ENCODE measurements around the gene SPATA19.

Gene SPATA19

DNA sequence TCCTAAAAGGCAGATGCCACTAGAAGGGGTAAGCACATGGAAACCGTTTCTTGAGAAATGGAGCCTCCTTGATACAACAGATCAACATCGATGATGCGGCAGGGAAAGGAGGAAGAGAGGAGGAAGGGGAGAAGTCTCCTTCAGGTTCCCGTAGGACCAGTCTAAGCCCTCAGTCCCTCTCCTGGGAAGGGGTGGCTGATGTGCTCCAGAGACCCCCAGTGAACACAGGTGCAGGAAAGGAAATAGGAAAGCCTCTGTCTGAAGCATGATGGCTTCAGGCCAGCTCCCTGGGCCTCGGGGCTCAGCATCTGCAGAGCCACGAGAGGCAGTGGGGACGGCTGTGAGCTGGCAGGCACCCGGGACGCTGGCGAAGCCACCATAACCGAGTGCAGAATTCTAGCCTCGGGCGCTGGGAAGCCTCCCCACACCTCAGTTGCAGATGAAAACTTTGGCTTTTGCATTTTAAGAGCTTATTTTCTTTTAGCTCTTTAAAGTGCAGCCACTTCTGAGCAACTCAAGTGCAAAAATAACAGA lies 1.8 kb downstream of the SPATA19 start:
- Histone ChIP-seq H3K9me3 (ENCODE audit: low read length) (no peaks in the 10 kb centered on the region), H3K4me2 (ENCODE audit: low read length) (no peak overlapping the region), H4K20me1 (ENCODE audit: insufficient read depth, low read length) (no peaks in the 10 kb centered on the region), H3K9ac (ENCODE audit: low read length) (no peak overlapping the region), H3K4me1 (ENCODE audit: insufficient read depth, low read length, severe bottlenecking) (no peaks in the 10 kb centered on the region), H3K9me2 (ENCODE audit: low read depth, low read length) (no peaks in the 10 kb centered on the region), H3K4me3 (ENCODE audit: low read depth, low read length, poor library complexity, severe bottlenecking) (no peak overlapping the region), H3K27ac (ENCODE audit: low read depth, low read length, poor library complexity, severe bottlenecking) (no peak overlapping the region), H3F3A (ENCODE audit: insufficient read depth, low read length) (no peaks in the 10 kb centered on the region), H3K27me3 (ENCODE audit: insufficient read depth, low read length) (no peaks in the 10 kb centered on the region), H3K36me3 (ENCODE audit: insufficient read depth, low read length) (no peaks in the 10 kb centered on the region), H3K79me2 (ENCODE audit: insufficient read depth, low read length) (no peaks in the 10 kb centered on the region), H2AFZ (ENCODE audit: low read length) (no peak overlapping the region)
- TF ChIP-seq, protein P1, sequence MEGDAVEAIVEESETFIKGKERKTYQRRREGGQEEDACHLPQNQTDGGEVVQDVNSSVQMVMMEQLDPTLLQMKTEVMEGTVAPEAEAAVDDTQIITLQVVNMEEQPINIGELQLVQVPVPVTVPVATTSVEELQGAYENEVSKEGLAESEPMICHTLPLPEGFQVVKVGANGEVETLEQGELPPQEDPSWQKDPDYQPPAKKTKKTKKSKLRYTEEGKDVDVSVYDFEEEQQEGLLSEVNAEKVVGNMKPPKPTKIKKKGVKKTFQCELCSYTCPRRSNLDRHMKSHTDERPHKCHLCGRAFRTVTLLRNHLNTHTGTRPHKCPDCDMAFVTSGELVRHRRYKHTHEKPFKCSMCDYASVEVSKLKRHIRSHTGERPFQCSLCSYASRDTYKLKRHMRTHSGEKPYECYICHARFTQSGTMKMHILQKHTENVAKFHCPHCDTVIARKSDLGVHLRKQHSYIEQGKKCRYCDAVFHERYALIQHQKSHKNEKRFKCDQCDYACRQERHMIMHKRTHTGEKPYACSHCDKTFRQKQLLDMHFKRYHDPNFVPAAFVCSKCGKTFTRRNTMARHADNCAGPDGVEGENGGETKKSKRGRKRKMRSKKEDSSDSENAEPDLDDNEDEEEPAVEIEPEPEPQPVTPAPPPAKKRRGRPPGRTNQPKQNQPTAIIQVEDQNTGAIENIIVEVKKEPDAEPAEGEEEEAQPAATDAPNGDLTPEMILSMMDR (IDR thresholded peaks at IDR 0.05; ENCODE audit: low read length), result no peak
- no peak for TF ChIP-seq EZH2 (IDR thresholded peaks at IDR 0.05; ENCODE audit: borderline replicate concordance, low read length)

DNA sequence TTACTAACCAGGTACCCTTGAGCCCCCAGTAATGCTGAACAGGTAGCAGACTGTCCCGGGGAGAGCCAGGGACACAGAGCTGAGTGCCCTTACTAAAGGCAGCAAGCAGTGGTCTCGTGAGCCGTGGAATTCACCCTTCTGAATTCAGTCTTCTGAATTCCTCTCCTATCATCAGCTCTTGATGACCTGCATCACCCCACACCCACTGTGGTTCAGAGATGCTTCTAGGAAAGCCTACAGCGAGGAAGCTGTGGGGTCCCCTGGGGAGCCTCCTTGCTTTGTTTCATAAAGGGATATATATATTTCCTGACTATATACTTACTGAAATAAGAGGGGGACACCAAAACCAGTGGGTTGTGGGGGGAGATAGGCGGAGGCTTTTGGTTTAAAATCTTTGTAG lies 2.6 kb downstream of the SPATA19 start:
- no peaks in the 10 kb centered on the region for H3K9me2 ChIP-seq (ENCODE audit: low read depth, low read length)
- no peak overlapping the region for H2AFZ ChIP-seq (ENCODE audit: low read length)
- no peak overlapping the region for H3K27ac ChIP-seq (ENCODE audit: low read depth, low read length, poor library complexity, severe bottlenecking)
- no peak overlapping the region for H3K4me3 ChIP-seq (ENCODE audit: low read depth, low read length, poor library complexity, severe bottlenecking)
- H4K20me1 ChIP-seq (ENCODE audit: insufficient read depth, low read length), result no peaks in the 10 kb centered on the region
- no peak for TF ChIP-seq EZH2 (IDR thresholded peaks at IDR 0.05; ENCODE audit: borderline replicate concordance, low read length)
- TF ChIP-seq, protein P1 (IDR thresholded peaks at IDR 0.05; ENCODE audit: low read length), result no peak
- H3K36me3 ChIP-seq (ENCODE audit: insufficient read depth, low read length), result no peaks in the 10 kb centered on the region; the same call in 1 of the 2 replicates
- no peaks in the 10 kb centered on the region for H3K27me3 ChIP-seq (ENCODE audit: insufficient read depth, low read length)
- H3K4me1 ChIP-seq (ENCODE audit: insufficient read depth, low read length, severe bottlenecking), result no peaks in the 10 kb centered on the region
- H3K79me2 ChIP-seq (ENCODE audit: insufficient read depth, low read length), result no peaks in the 10 kb centered on the region
- no peaks in the 10 kb centered on the region for H3F3A ChIP-seq (ENCODE audit: insufficient read depth, low read length)
- H3K4me2 ChIP-seq (ENCODE audit: low read length), result no peak overlapping the region
- H3K9me3 ChIP-seq (ENCODE audit: low read length), result no peaks in the 10 kb centered on the region
- no peak overlapping the region for H3K9ac ChIP-seq (ENCODE audit: low read length)

DNA sequence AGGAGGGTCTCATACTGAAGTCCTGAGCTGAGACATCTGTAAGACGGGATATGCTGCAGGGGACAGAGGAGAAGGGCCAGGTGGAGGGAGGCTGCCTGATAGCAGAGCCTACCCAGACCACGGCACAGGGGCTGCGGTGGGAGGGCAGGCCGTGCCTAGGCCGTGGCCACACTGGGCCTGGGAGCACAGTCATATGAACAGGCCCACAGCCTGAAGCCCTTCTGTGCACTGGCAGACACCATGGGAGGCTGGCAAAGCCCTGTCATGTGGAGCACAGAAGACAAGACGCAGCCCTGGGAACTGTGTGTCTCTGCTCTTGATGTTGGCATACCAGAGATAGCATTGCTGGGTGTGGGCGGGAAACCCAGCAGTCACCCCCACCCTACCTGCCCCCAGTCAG lies 3.3 kb downstream of the SPATA19 start:
- Histone ChIP-seq H3K36me3 (ENCODE audit: insufficient read depth, low read length) (no peaks in the 10 kb centered on the region; the same call in 1 of the 2 replicates), H3K4me1 (ENCODE audit: insufficient read depth, low read length, severe bottlenecking) (no peaks in the 10 kb centered on the region), H3K27me3 (ENCODE audit: insufficient read depth, low read length) (no peaks in the 10 kb centered on the region), H3K9me2 (ENCODE audit: low read depth, low read length) (no peaks in the 10 kb centered on the region), H2AFZ (ENCODE audit: low read length) (no peak overlapping the region), H3K4me3 (ENCODE audit: low read depth, low read length, poor library complexity, severe bottlenecking) (no peak overlapping the region), H4K20me1 (ENCODE audit: insufficient read depth, low read length) (no peaks in the 10 kb centered on the region), H3F3A (ENCODE audit: insufficient read depth, low read length) (no peaks in the 10 kb centered on the region), H3K4me2 (ENCODE audit: low read length) (no peak overlapping the region), H3K9me3 (ENCODE audit: low read length) (no peaks in the 10 kb centered on the region), H3K79me2 (ENCODE audit: insufficient read depth, low read length) (no peaks in the 10 kb centered on the region), H3K9ac (ENCODE audit: low read length) (no peak overlapping the region), H3K27ac (ENCODE audit: low read depth, low read length, poor library complexity, severe bottlenecking) (no peak overlapping the region)
- TF ChIP-seq, protein P1 (IDR thresholded peaks at IDR 0.05; ENCODE audit: low read length), result no peak
- no peak for TF ChIP-seq EZH2 (IDR thresholded peaks at IDR 0.05; ENCODE audit: borderline replicate concordance, low read length)
